ENCODE measurements around the gene SPDYE1.

The SPDYE1 gene

GRCh38 chr7:44050915-44051560 is 53.3 kb downstream of the SPDYE1 start:
- peaks cover 3% of the 10 kb centered on the region; the same call in 1 of the 2 replicates for H3K36me3 ChIP-seq (ENCODE audit: insufficient read depth)
- H2AFZ ChIP-seq (ENCODE audit: low read depth): no peak overlapping the region
- no peak overlapping the region for H3K4me2 ChIP-seq
- H3K27me3 ChIP-seq (ENCODE audit: insufficient read depth, low read depth): no peaks in the 10 kb centered on the region
- no peaks in the 10 kb centered on the region for H4K20me1 ChIP-seq (ENCODE audit: insufficient read depth)
- no peak overlapping the region for H3K9ac ChIP-seq
- H3K27ac ChIP-seq: no peak overlapping the region
- no peak overlapping the region for H3K4me3 ChIP-seq (IDR thresholded peaks at IDR 0.05; ENCODE audit: insufficient read depth, low read depth, low read length)
- peaks cover 27% of the 10 kb centered on the region for H3K79me2 ChIP-seq (ENCODE audit: insufficient read depth, low read depth)
- peaks cover 16% of the 10 kb centered on the region for H3K4me1 ChIP-seq (ENCODE audit: low read depth, poor library complexity, severe bottlenecking)
- TF ChIP-seq, protein P1, sequence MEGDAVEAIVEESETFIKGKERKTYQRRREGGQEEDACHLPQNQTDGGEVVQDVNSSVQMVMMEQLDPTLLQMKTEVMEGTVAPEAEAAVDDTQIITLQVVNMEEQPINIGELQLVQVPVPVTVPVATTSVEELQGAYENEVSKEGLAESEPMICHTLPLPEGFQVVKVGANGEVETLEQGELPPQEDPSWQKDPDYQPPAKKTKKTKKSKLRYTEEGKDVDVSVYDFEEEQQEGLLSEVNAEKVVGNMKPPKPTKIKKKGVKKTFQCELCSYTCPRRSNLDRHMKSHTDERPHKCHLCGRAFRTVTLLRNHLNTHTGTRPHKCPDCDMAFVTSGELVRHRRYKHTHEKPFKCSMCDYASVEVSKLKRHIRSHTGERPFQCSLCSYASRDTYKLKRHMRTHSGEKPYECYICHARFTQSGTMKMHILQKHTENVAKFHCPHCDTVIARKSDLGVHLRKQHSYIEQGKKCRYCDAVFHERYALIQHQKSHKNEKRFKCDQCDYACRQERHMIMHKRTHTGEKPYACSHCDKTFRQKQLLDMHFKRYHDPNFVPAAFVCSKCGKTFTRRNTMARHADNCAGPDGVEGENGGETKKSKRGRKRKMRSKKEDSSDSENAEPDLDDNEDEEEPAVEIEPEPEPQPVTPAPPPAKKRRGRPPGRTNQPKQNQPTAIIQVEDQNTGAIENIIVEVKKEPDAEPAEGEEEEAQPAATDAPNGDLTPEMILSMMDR (conservative IDR thresholded peaks at IDR 0.05; ENCODE audit: low read depth, low read length): no peak

GRCh38 chr7:44051611-44052220 is 54.0 kb downstream of the SPDYE1 start:
- peaks cover 9% of the 10 kb centered on the region for H3K4me1 ChIP-seq (ENCODE audit: low read depth, poor library complexity, severe bottlenecking)
- no peak overlapping the region for H3K4me2 ChIP-seq
- no peaks in the 10 kb centered on the region for H3K27me3 ChIP-seq (ENCODE audit: insufficient read depth, low read depth)
- no peak overlapping the region for H3K27ac ChIP-seq
- TF ChIP-seq, protein P1 (conservative IDR thresholded peaks at IDR 0.05; ENCODE audit: low read depth, low read length): no peak
- no peak overlapping the region for H3K4me3 ChIP-seq (IDR thresholded peaks at IDR 0.05; ENCODE audit: insufficient read depth, low read depth, low read length)
- H4K20me1 ChIP-seq (ENCODE audit: insufficient read depth): no peaks in the 10 kb centered on the region
- no peak overlapping the region for H3K9ac ChIP-seq
- H2AFZ ChIP-seq (ENCODE audit: low read depth): no peak overlapping the region
- peaks cover 3% of the 10 kb centered on the region; the same call in 1 of the 2 replicates for H3K36me3 ChIP-seq (ENCODE audit: insufficient read depth)
- H3K79me2 ChIP-seq (ENCODE audit: insufficient read depth, low read depth): peaks cover 21% of the 10 kb centered on the region; the same call in 1 of the 2 replicates

- Histone ChIP-seq H3K79me2 (ENCODE audit: insufficient read depth, low read depth) (peaks cover 11% of the 10 kb centered on the region; the same call in 1 of the 2 replicates), H4K20me1 (ENCODE audit: insufficient read depth) (no peaks in the 10 kb centered on the region), H3K36me3 (ENCODE audit: insufficient read depth) (peaks cover 3% of the 10 kb centered on the region; the same call in 1 of the 2 replicates), H3K27me3 (ENCODE audit: insufficient read depth, low read depth) (no peaks in the 10 kb centered on the region), H3K27ac (no peak overlapping the region), H3K9ac (no peak overlapping the region), H2AFZ (ENCODE audit: low read depth) (no peak overlapping the region), H3K4me3 (IDR thresholded peaks at IDR 0.05; ENCODE audit: insufficient read depth, low read depth, low read length) (no peak overlapping the region), H3K4me2 (no peak overlapping the region), H3K4me1 (ENCODE audit: low read depth, poor library complexity, severe bottlenecking) (peaks cover 3% of the 10 kb centered on the region)
- TF ChIP-seq, protein P1 (conservative IDR thresholded peaks at IDR 0.05; ENCODE audit: low read depth, low read length): no peak
Observed at GRCh38 chr7:44052771-44053365, 55.2 kb downstream of the SPDYE1 start.

DNA sequence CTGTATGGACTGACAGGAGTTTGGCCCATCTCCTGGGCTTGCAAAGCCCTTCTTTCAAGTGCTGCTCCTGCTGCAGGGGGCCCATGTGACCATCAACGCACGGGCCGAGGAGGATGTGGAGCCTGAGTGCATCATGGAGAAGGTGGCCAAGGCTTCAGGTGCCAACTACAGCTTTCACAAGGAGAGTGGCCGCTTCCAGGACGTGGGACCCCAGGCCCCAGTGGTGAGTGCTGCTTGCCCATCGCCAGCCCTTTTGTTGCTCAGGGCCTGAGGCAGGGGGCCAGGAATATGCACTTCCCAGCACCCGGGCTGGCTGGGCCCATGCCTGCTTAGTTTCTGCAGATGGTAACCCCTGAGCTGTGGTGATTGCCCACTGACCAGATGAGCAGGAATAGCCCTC is 59.0 kb downstream of the SPDYE1 start:
- no peak overlapping the region for H3K9ac ChIP-seq
- no peak overlapping the region for H2AFZ ChIP-seq (ENCODE audit: low read depth)
- no peak overlapping the region for H3K4me2 ChIP-seq
- no peak overlapping the region for H3K27ac ChIP-seq
- no peaks in the 10 kb centered on the region for H4K20me1 ChIP-seq (ENCODE audit: insufficient read depth)
- no peaks in the 10 kb centered on the region for H3K79me2 ChIP-seq (ENCODE audit: insufficient read depth, low read depth)
- TF ChIP-seq, protein P1 (conservative IDR thresholded peaks at IDR 0.05; ENCODE audit: low read depth, low read length): no peak
- no peaks in the 10 kb centered on the region for H3K4me1 ChIP-seq (ENCODE audit: low read depth, poor library complexity, severe bottlenecking)
- no peaks in the 10 kb centered on the region for H3K27me3 ChIP-seq (ENCODE audit: insufficient read depth, low read depth)
- no peak overlapping the region for H3K4me3 ChIP-seq (IDR thresholded peaks at IDR 0.05; ENCODE audit: insufficient read depth, low read depth, low read length)
- peaks cover 5% of the 10 kb centered on the region; the same call in 1 of the 2 replicates for H3K36me3 ChIP-seq (ENCODE audit: insufficient read depth)
